ENCODE results near the gene LRRC49. TPM values are rescaled to one million over a fixed set of nuclear protein-coding genes. Genes with fewer than 3 reads are reported as not detected.

Gene LRRC49
- total and polyA plus RNA-seq, 12 donors: 4.4 to 14.9 (median 8.4) TPM

- no peaks in the 10 kb centered on the region for H3K36me3 ChIP-seq (replicated peaks in 1 of 2)
- H3K4me1 ChIP-seq (replicated peaks in 1 of 2): peaks cover 4 to 5% of the 10 kb centered on the region in 2 donors
- intact Hi-C loops (cut with DNase I): no loop called here
- DNase-seq: peak in 1 of 7 donors; percentile 52
- H3K27ac ChIP-seq: peak overlapping the region in 2 of 5 donors; percentile 18 to 91
- TF ChIP-seq POLR2A (IDR thresholded peaks at IDR 0.05): no peak
- H3K9me3 ChIP-seq (replicated peaks in 1 of 3): no peaks in the 10 kb centered on the region
- H3K4me3 ChIP-seq: peak overlapping the region in 1 of 4 donors; percentile 96
- WGBS, 4 donors: 52 to 69% (median 64%) methylated on average over 10 to 11 of the region's 11 CpGs
- H3K27me3 ChIP-seq: no peaks in the 10 kb centered on the region
Measured at GRCh38 chr15:70852501-70853317, 39.9 kb upstream of the LRRC49 start.

GRCh38 chr15:70853318-70853972, 39.2 kb upstream of the LRRC49 start:
- WGBS, 4 donors: 8 to 51% (median 19%) methylated on average over 9 to 54 of the region's 54 CpGs
- H3K9me3 ChIP-seq (replicated peaks in 1 of 3): no peaks in the 10 kb centered on the region
- DNase-seq: peak in 6 of 7 donors; percentile 18 to 52 (median 35)
- H3K36me3 ChIP-seq (replicated peaks in 1 of 2): no peaks in the 10 kb centered on the region
- intact Hi-C loops (cut with DNase I): no loop called here
- H3K27me3 ChIP-seq: no peaks in the 10 kb centered on the region
- no peak for TF ChIP-seq POLR2A (IDR thresholded peaks at IDR 0.05)
- TF ChIP-seq, protein P1, sequence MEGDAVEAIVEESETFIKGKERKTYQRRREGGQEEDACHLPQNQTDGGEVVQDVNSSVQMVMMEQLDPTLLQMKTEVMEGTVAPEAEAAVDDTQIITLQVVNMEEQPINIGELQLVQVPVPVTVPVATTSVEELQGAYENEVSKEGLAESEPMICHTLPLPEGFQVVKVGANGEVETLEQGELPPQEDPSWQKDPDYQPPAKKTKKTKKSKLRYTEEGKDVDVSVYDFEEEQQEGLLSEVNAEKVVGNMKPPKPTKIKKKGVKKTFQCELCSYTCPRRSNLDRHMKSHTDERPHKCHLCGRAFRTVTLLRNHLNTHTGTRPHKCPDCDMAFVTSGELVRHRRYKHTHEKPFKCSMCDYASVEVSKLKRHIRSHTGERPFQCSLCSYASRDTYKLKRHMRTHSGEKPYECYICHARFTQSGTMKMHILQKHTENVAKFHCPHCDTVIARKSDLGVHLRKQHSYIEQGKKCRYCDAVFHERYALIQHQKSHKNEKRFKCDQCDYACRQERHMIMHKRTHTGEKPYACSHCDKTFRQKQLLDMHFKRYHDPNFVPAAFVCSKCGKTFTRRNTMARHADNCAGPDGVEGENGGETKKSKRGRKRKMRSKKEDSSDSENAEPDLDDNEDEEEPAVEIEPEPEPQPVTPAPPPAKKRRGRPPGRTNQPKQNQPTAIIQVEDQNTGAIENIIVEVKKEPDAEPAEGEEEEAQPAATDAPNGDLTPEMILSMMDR (IDR thresholded peaks at IDR 0.05): no peak
- peaks cover 4 to 5% of the 10 kb centered on the region in 2 donors for H3K4me1 ChIP-seq (replicated peaks in 1 of 2)
- H3K4me3 ChIP-seq: peak overlapping the region in 3 of 4 donors; percentile 49 to 96 (median 51)
- peak overlapping the region in 4 of 5 donors; percentile 49 to 91 (median 64) for H3K27ac ChIP-seq

DNA sequence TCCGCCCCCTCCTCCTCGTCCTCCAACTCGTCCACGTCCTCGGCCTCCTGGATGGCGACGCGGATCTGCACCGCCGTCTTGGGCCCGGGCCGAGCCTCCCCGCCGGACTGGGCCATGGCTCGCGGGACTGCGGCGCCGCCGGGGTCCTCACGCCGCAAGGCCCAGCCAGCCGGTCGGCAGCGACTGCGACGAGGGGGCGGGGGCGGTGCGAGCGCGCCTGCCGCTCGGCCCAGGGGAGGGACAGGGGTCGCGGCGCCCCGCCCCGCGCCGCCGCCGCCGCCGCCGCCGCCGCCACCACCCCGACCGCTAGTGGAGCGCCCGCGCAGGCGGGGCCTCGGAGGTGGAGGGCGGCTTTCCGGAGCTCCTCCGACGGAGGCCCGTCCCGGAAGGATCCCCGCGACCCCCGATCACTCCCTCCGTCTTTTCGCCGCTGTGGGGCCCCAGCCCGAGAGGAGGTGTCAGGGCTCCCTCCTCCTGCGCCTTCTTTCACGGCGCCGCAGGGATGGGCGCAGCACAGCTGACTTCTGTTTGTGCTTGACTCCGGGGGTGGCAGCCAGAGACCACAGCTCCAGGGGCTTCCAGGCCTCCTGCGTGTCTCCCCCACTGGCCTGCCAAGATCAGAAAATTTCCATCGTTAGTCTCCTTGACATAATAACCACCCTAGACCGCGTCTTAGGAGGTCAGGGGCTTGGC, 38.5 kb upstream of the LRRC49 start, which contains the start of gene LARP6:
LARP6 (minus strand) TSS at position 185 of the 693 bp plus-strand sequence; CDS start at position 116, 69 bp downstream.
- peak; percentile 37 to 74 for TF ChIP-seq POLR2A (IDR thresholded peaks at IDR 0.05)
- TF ChIP-seq, protein P1 (IDR thresholded peaks at IDR 0.05): peak in 1 of 6 experiments; percentile 1
- H3K4me3 ChIP-seq: peak within 1 kb of the TSS in 3 of 4 donors; percentile 49 to 96 (median 51)
- no peaks in the 10 kb centered on the region for H3K27me3 ChIP-seq
- peak within 1 kb of the TSS in 4 of 5 donors; percentile 49 to 91 (median 64) for H3K27ac ChIP-seq
- WGBS, 4 donors: 0 to 4% (median 1%) methylated on average over 4 to 77 of the region's 78 CpGs
- H3K9me3 ChIP-seq (replicated peaks in 1 of 3): no peaks in the 10 kb centered on the region
- intact Hi-C loops (cut with DNase I): no loop called here
- peak in 6 of 7 donors; percentile 28 to 60 (median 44) for DNase-seq
- peaks cover 4 to 5% of the 10 kb centered on the region in 2 donors for H3K4me1 ChIP-seq (replicated peaks in 1 of 2)
- no peaks in the 10 kb centered on the region for H3K36me3 ChIP-seq (replicated peaks in 1 of 2)

DNA sequence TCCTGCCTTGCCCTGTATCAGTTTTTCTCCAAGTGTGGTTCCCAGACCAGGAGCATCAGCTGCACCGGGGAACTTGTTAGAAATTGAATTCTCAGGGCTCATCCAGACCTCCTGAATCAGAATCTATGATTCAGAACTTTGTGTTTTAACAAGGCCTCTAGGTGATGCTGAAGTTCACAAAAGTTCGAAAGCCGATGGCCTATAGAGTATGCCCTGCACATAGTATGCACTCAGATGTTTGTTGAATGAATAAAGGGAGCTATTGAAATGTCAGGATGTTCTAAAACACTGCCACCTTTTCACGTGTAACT, 38.0 kb upstream of the LRRC49 start:
- H3K4me1 ChIP-seq (replicated peaks in 1 of 2): peaks cover 4 to 5% of the 10 kb centered on the region in 2 donors
- TF ChIP-seq POLR2A (IDR thresholded peaks at IDR 0.05): no peak
- TF ChIP-seq, protein P1 (IDR thresholded peaks at IDR 0.05): no peak
- 46 to 57% (median 49%) methylated on average over 4 of the region's 4 CpGs for WGBS, 4 donors
- no peaks in the 10 kb centered on the region for H3K27me3 ChIP-seq
- DNase-seq: peak in 1 of 7 donors; percentile 51
- H3K4me3 ChIP-seq: peak overlapping the region in 1 of 4 donors; percentile 96
- H3K9me3 ChIP-seq (replicated peaks in 1 of 3): no peaks in the 10 kb centered on the region
- intact Hi-C loops (cut with DNase I): no loop called here
- no peaks in the 10 kb centered on the region for H3K36me3 ChIP-seq (replicated peaks in 1 of 2)
- peak overlapping the region in 3 of 5 donors; percentile 24 to 91 (median 74) for H3K27ac ChIP-seq

All from adrenal gland (tissue), 12 donors.